ENCODE measurements around the gene TOM1L2.
A peak's percentile ranks its signal among the peaks of the same experiment; 100 is the strongest.

The TOM1L2 gene

GRCh38 chr17:17892731-17893130, 79.5 kb downstream of the TOM1L2 start:
- no peak for DNase-seq

GRCh38 chr17:17892009-17892408, 80.2 kb downstream of the TOM1L2 start:
- no peak for DNase-seq

GRCh38 chr17:17890773-17891759, 81.1 kb downstream of the TOM1L2 start:
- DNase-seq, result no peak

- no peak for DNase-seq
Observed at GRCh38 chr17:17889922-17890321, 82.3 kb downstream of the TOM1L2 start.

- DNase-seq, result no peak
Observed at GRCh38 chr17:17888821-17889220, 83.4 kb downstream of the TOM1L2 start.

GRCh38 chr17:17888371-17888770, 83.8 kb downstream of the TOM1L2 start:
- no peak for DNase-seq

GRCh38 chr17:17887752-17888304, 84.4 kb downstream of the TOM1L2 start:
- DNase-seq, result no peak

- DNase-seq, result no peak
Observed at GRCh38 chr17:17886726-17887125, 85.5 kb downstream of the TOM1L2 start.

GRCh38 chr17:17886226-17886625, 86.0 kb downstream of the TOM1L2 start:
- no peak for DNase-seq

GRCh38 chr17:17884391-17885357, 87.5 kb downstream of the TOM1L2 start:
- DNase-seq, result no peak

- no peak for DNase-seq
Observed at GRCh38 chr17:17883801-17884200, 88.4 kb downstream of the TOM1L2 start.

- no peak for DNase-seq
Observed at GRCh38 chr17:17882082-17882581, 90.1 kb downstream of the TOM1L2 start.

GRCh38 chr17:17880577-17881196, 91.5 kb downstream of the TOM1L2 start:
- no peak for DNase-seq

- DNase-seq, result no peak
Observed at GRCh38 chr17:17877529-17878358, 94.5 kb downstream of the TOM1L2 start.

GRCh38 chr17:17876959-17877528, 95.2 kb downstream of the TOM1L2 start:
- no peak for DNase-seq

GRCh38 chr17:17874478-17874877, 97.7 kb downstream of the TOM1L2 start:
- peak; percentile 43 for DNase-seq

GRCh38 chr17:17873450-17873991, 98.7 kb downstream of the TOM1L2 start:
- no peak for DNase-seq

GRCh38 chr17:17872547-17873345, 99.5 kb downstream of the TOM1L2 start:
- DNase-seq, result no peak

- DNase-seq, result no peak
Observed at GRCh38 chr17:17871913-17872312, 100.3 kb downstream of the TOM1L2 start.

GRCh38 chr17:17870247-17870646, 102.0 kb downstream of the TOM1L2 start:
- DNase-seq, result no peak
